Uterus (tissue), 4 donors: ENCODE results near the gene ERCC6L2. TPM values are rescaled to one million over a fixed set of nuclear protein-coding genes. Genes with fewer than 3 reads are reported as not detected.

Experiments
- DNase-seq, 2 donors: peaks; one replicate each; pipeline ENCODE4 v3.0.0-alpha.2; 2019 to 2020
- H3K27ac ChIP-seq, 2 donors: fragments of 200-600 bp; sonication (generic); 1 replicate in 1 of 2; 2 replicates in 1 of 2; pipeline ENCODE4 v1.5.1; 2016 to 2018
- H3K27me3 ChIP-seq, 2 donors: fragments of 200-600 bp; sonication (generic); one replicate each; pipeline ENCODE4 v1.5.1; 2018 to 2019; ENCODE audit warnings: control low read depth in 1 of 2
- H3K36me3 ChIP-seq, 2 donors: fragments of 200-600 bp; sonication (generic); one replicate each; pipeline ENCODE4 v1.5.1; 2019; ENCODE audit warnings: control low read depth in 1 of 2
- H3K4me1 ChIP-seq, 2 donors: fragments of 200-600 bp; sonication (generic); one replicate each; pipeline ENCODE4 v1.5.1; 2018 to 2019; ENCODE audit warnings: control low read depth in 1 of 2
- H3K4me3 ChIP-seq, 2 donors: fragments of 200-600 bp; sonication (generic); 1 replicate in 1 of 2; 2 replicates in 1 of 2; pipeline ENCODE4 v1.5.1; 2018 to 2019; ENCODE audit warnings: mild to moderate bottlenecking in 1 of 2
- H3K9me3 ChIP-seq, 2 donors: fragments of 200-600 bp; sonication (generic); one replicate each; pipeline ENCODE4 v1.5.1; 2019; ENCODE audit warnings: control low read depth in 1 of 2
- CTCF ChIP-seq, 4 experiments: fragments of 200-600 bp in 2 of 4; fragments of 450-650 bp in 2 of 4; sonication (generic) in 2 of 4; IDR thresholded peaks; one replicate each; pipeline ENCODE4 v1.5.1; 2016 to 2019; ENCODE audit warnings: antibody characterized with exemption in 4 of 4, mild to moderate bottlenecking in 2 of 4, moderate library complexity in 1 of 4
- POLR2A ChIP-seq, 2 donors: fragments of 450-650 bp; IDR thresholded peaks; one replicate each; pipeline ENCODE4 v1.6.1; 2016; ENCODE audit warnings: antibody characterized with exemption in 2 of 2, mild to moderate bottlenecking in 1 of 2, moderate library complexity in 1 of 2
- intact Hi-C: fragments of 100-400 bp; cut with DNase I; formaldehyde crosslinking; loops from one replicate; pipeline ENCODE4 v1.15.1; 2023; ENCODE audit warnings: low total_unique reads
- total RNA-seq, 4 donors: library from RNA; depleted of rRNA in 3 of 4; stranded (reverse); fragments of >200 nt in 3 of 4; gene quantifications; one replicate each; pipeline versions ENCODE4 v1.1.0 to v1.2.4, GENCODE V29; 2014 to 2023
- donor health status: DM: yes; HTN: yes; CAD: no.

The ERCC6L2 gene
- total RNA-seq, 4 donors from 2014 or later, result 28.8 to 176 (median 60.4) TPM

- TF ChIP-seq CTCF (IDR thresholded peaks at IDR 0.05) (no peak), POLR2A (IDR thresholded peaks at IDR 0.05) (no peak)
- H3K4me1 ChIP-seq, result no peaks in the 10 kb centered on the region
- intact Hi-C loops, result no loop called here
- no peak overlapping the region for H3K4me3 ChIP-seq
- H3K36me3 ChIP-seq, result no peaks in the 10 kb centered on the region
- H3K9me3 ChIP-seq, result no peaks in the 10 kb centered on the region
- H3K27me3 ChIP-seq, result no peaks in the 10 kb centered on the region
- DNase-seq, result no peak
- no peak overlapping the region for H3K27ac ChIP-seq
These were observed 78.5 kb downstream of the ERCC6L2 start for GRCh38 chr9:95953986-95954385.

- intact Hi-C loops, result no loop called here
- H3K27ac ChIP-seq, result no peak overlapping the region
- no peaks in the 10 kb centered on the region for H3K9me3 ChIP-seq
- DNase-seq, result no peak
- no peak overlapping the region for H3K4me3 ChIP-seq
- TF ChIP-seq POLR2A (IDR thresholded peaks at IDR 0.05) (no peak), CTCF (IDR thresholded peaks at IDR 0.05) (no peak)
- H3K27me3 ChIP-seq, result no peaks in the 10 kb centered on the region
- H3K4me1 ChIP-seq, result no peaks in the 10 kb centered on the region
- no peaks in the 10 kb centered on the region for H3K36me3 ChIP-seq
These were observed 79.4 kb downstream of the ERCC6L2 start for GRCh38 chr9:95954940-95955339.

- H3K27me3 ChIP-seq, result no peaks in the 10 kb centered on the region
- H3K4me3 ChIP-seq, result no peak overlapping the region
- no peaks in the 10 kb centered on the region for H3K9me3 ChIP-seq
- TF ChIP-seq CTCF (IDR thresholded peaks at IDR 0.05) (no peak), POLR2A (IDR thresholded peaks at IDR 0.05) (no peak)
- no peak for DNase-seq
- no peak overlapping the region for H3K27ac ChIP-seq
- intact Hi-C loops, result no loop called here
- H3K4me1 ChIP-seq, result no peaks in the 10 kb centered on the region
- H3K36me3 ChIP-seq, result no peaks in the 10 kb centered on the region
These were observed 87.4 kb downstream of the ERCC6L2 start for GRCh38 chr9:95962936-95963335.

- intact Hi-C loops, result no loop called here
- no peak for TF ChIP-seq POLR2A (IDR thresholded peaks at IDR 0.05)
- TF ChIP-seq CTCF (IDR thresholded peaks at IDR 0.05), result no peak
- no peak overlapping the region for H3K4me3 ChIP-seq
- DNase-seq, result no peak
- H3K9me3 ChIP-seq, result no peaks in the 10 kb centered on the region
- no peaks in the 10 kb centered on the region for H3K36me3 ChIP-seq
- H3K27me3 ChIP-seq, result no peaks in the 10 kb centered on the region
- H3K27ac ChIP-seq, result no peak overlapping the region
- H3K4me1 ChIP-seq, result no peaks in the 10 kb centered on the region
These were observed 88.2 kb downstream of the ERCC6L2 start for GRCh38 chr9:95963659-95964058.

DNA sequence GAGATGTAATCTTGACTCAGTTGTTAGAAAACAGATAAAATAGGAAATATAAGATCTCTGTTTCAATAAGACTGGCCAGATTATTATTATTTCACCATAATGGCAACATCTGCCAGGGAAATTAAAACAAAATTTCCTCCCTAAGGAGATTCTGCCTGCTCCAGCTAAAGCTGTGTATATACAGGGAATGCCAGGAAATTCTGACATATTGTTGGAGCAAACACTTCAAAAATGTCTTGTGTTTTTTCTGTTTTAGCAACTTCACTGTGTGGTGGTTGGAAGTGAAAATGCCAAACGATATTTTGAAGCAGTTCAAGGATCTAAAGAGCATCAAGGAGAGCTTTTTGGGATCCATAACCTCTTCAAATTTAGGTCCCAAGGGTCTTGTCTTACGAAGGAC lies 90.8 kb downstream of the ERCC6L2 start:
- no peak for TF ChIP-seq CTCF (IDR thresholded peaks at IDR 0.05)
- Histone ChIP-seq H3K9me3 (no peaks in the 10 kb centered on the region), H3K27me3 (no peaks in the 10 kb centered on the region), H3K27ac (no peak overlapping the region), H3K36me3 (no peaks in the 10 kb centered on the region), H3K4me1 (no peaks in the 10 kb centered on the region), H3K4me3 (no peak overlapping the region)
- intact Hi-C loops, result no loop called here
- DNase-seq, result no peak
